Mammary epithelial cell (primary cell): ENCODE measurements around the gene KIAA1671.

ENCODE experiments used
- EZH2 ChIP-seq: IDR thresholded peaks from 2 replicates; pipeline ENCODE4 v1.6.1; 2012; ENCODE audit warnings: low read length, inconsistent platforms, borderline replicate concordance
- TF ChIP-seq, protein P1 (sequence below), 2 donors: IDR thresholded peaks in 1 of 2; conservative IDR thresholded peaks in 1 of 2; 2 replicates each; pipeline ENCODE4 v1.5.1; 2011 to 2012; ENCODE audit warnings: inconsistent platforms in 2 of 2, low read length in 2 of 2, mild to moderate bottlenecking in 2 of 2, control low read depth in 1 of 2, low read depth in 1 of 2; ENCODE audit not compliant: insufficient read depth in 1 of 2; ENCODE audit errors: extremely low read depth in 1 of 2

GRCh38 chr22:25007444-25008106 lies 55.1 kb downstream of the KIAA1671 start:
- TF ChIP-seq EZH2: no peak
- TF ChIP-seq, protein P1, sequence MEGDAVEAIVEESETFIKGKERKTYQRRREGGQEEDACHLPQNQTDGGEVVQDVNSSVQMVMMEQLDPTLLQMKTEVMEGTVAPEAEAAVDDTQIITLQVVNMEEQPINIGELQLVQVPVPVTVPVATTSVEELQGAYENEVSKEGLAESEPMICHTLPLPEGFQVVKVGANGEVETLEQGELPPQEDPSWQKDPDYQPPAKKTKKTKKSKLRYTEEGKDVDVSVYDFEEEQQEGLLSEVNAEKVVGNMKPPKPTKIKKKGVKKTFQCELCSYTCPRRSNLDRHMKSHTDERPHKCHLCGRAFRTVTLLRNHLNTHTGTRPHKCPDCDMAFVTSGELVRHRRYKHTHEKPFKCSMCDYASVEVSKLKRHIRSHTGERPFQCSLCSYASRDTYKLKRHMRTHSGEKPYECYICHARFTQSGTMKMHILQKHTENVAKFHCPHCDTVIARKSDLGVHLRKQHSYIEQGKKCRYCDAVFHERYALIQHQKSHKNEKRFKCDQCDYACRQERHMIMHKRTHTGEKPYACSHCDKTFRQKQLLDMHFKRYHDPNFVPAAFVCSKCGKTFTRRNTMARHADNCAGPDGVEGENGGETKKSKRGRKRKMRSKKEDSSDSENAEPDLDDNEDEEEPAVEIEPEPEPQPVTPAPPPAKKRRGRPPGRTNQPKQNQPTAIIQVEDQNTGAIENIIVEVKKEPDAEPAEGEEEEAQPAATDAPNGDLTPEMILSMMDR (conservative IDR thresholded peaks at IDR 0.05 in 1 of 2, IDR thresholded peaks at IDR 0.05 in 1 of 2; ENCODE audit: extremely low read depth in 1 of 2, insufficient read depth in 1 of 2, low read depth in 1 of 2, low read length in 2 of 2): no peak
